GM23338 (cell line): Measurements from ENCODE around the gene BARX2. TPM values are rescaled to one million over a fixed set of nuclear protein-coding genes. Genes with fewer than 3 reads are reported as not detected.
A peak's percentile ranks its signal among the peaks of the same experiment; 100 is the strongest.

Experiments used
- ATAC-seq: fragments of 200-7000 bp; cut with Tn5 transposase; 3 replicates; pipeline ENCODE4 v1.9.1; 2020
- DNase-seq: peaks from one replicate; pipeline ENCODE4 v3.0.0-alpha.2; 2015; ENCODE audit warnings: low spot score
- H2AFZ ChIP-seq: fragments of 200-600 bp; sonication (generic); 2 replicates; pipeline ENCODE4 v1.8.0; 2016; ENCODE audit warnings: antibody characterized with exemption, mild to moderate bottlenecking, moderate library complexity
- H3F3A ChIP-seq: fragments of 200-600 bp; sonication (generic); replicated peaks from 2 replicates; pipeline ENCODE4 v1.8.0; 2017; ENCODE audit warnings: antibody characterized with exemption, mixed run types, low read depth
- H3K27ac ChIP-seq: fragments of 200-600 bp; sonication (generic); 2 replicates; pipeline ENCODE4 v1.6.1; 2016; ENCODE audit warnings: low read depth
- H3K27me3 ChIP-seq: fragments of 200-600 bp; sonication (generic); 2 replicates; pipeline ENCODE4 v1.8.0; 2016; ENCODE audit warnings: mild to moderate bottlenecking, mixed run types, moderate library complexity; ENCODE audit not compliant: insufficient read depth
- H3K36me3 ChIP-seq: fragments of 200-600 bp; sonication (generic); 2 replicates; pipeline ENCODE4 v1.8.0; 2016; ENCODE audit warnings: mild to moderate bottlenecking; ENCODE audit not compliant: insufficient read depth
- H3K4me1 ChIP-seq: fragments of 200-600 bp; sonication (generic); 2 replicates; pipeline ENCODE4 v1.8.0; 2016; ENCODE audit warnings: mild to moderate bottlenecking, moderate library complexity; ENCODE audit not compliant: insufficient read depth
- H3K4me2 ChIP-seq: fragments of 200-600 bp; sonication (generic); 2 replicates; pipeline ENCODE4 v1.7.1; 2017; ENCODE audit warnings: mixed run types
- H3K4me3 ChIP-seq: fragments of 200-600 bp; sonication (generic); 2 replicates; pipeline ENCODE4 v1.6.1; 2016; ENCODE audit warnings: mixed run types
- H3K79me2 ChIP-seq: fragments of 200-600 bp; sonication (generic); replicated peaks from 2 replicates; pipeline ENCODE4 v1.8.0; 2017; ENCODE audit warnings: mild to moderate bottlenecking; ENCODE audit not compliant: insufficient read depth
- H3K9me2 ChIP-seq: fragments of 200-600 bp; sonication (generic); 2 replicates; pipeline ENCODE4 v1.8.0; 2017; ENCODE audit not compliant: insufficient read depth
- H4K20me1 ChIP-seq: fragments of 200-600 bp; sonication (generic); replicated peaks from 2 replicates; pipeline ENCODE4 v1.8.0; 2017; ENCODE audit warnings: mild to moderate bottlenecking; ENCODE audit not compliant: insufficient read depth
- H3K27ac Mint-ChIP-seq: 2 replicates; pipeline ENCODE4 v1.8.0; 2020; ENCODE audit warnings: inconsistent platforms, mild to moderate bottlenecking, moderate library complexity, mixed read lengths
- H3K27me3 Mint-ChIP-seq: 3 replicates; pipeline ENCODE4 v1.8.0; 2022; ENCODE audit warnings: low read depth, mild to moderate bottlenecking, moderate library complexity, mixed read lengths, inconsistent platforms; ENCODE audit not compliant: insufficient read depth, poor library complexity
- H3K36me3 Mint-ChIP-seq: 3 replicates; pipeline ENCODE4 v1.8.0; 2021; ENCODE audit warnings: low read depth, mild to moderate bottlenecking, inconsistent platforms, moderate library complexity, mixed read lengths
- H3K4me1 Mint-ChIP-seq: 3 replicates; pipeline ENCODE4 v1.8.0; 2020; ENCODE audit warnings: mild to moderate bottlenecking, inconsistent platforms, mixed read lengths
- H3K4me3 Mint-ChIP-seq: 3 replicates; pipeline ENCODE4 v1.8.0; 2021; ENCODE audit warnings: moderate library complexity, mild to moderate bottlenecking, inconsistent platforms, mixed read lengths
- H3K9me3 Mint-ChIP-seq: 3 replicates; pipeline ENCODE4 v1.8.0; 2020; ENCODE audit warnings: moderate library complexity, mild to moderate bottlenecking, inconsistent platforms, mixed read lengths
- CTCF ChIP-seq, 2 experiments: fragments of 200-600 bp in 1 of 2; sonication (generic) in 1 of 2; conservative IDR thresholded peaks; 2 replicates each; pipeline versions ENCODE4 v1.5.1 to v1.6.1; 2016 to 2017; ENCODE audit warnings: antibody characterized with exemption in 2 of 2, low read depth in 2 of 2, mild to moderate bottlenecking in 2 of 2, moderate library complexity in 1 of 2
- EZH2 ChIP-seq: fragments of 200-600 bp; sonication (generic); IDR thresholded peaks from one replicate; pipeline ENCODE4 v1.8.0; 2017; ENCODE audit warnings: antibody characterized with exemption, mild to moderate bottlenecking, low read depth; ENCODE audit not compliant: unreplicated experiment
- EZH2phosphoT487 ChIP-seq: fragments of 200-600 bp; sonication (generic); IDR thresholded peaks from one replicate; pipeline ENCODE4 v1.8.1; 2018; ENCODE audit warnings: antibody characterized with exemption; ENCODE audit not compliant: unreplicated experiment
- JUNB ChIP-seq: IDR thresholded peaks from one replicate; pipeline ENCODE4 v1.6.1; 2016; ENCODE audit warnings: antibody characterized with exemption; ENCODE audit not compliant: unreplicated experiment
- NANOG ChIP-seq: IDR thresholded peaks from 2 replicates; pipeline ENCODE4 v1.6.1; 2016; ENCODE audit warnings: antibody characterized with exemption, borderline replicate concordance
- POLR2AphosphoS5 ChIP-seq: IDR thresholded peaks from 2 replicates; pipeline ENCODE4 v1.6.1; 2016; ENCODE audit warnings: antibody characterized with exemption, low read depth
- REST ChIP-seq: IDR thresholded peaks from one replicate; pipeline ENCODE4 v1.6.1; 2018; ENCODE audit warnings: antibody characterized with exemption; ENCODE audit not compliant: unreplicated experiment
- STAT1 ChIP-seq: IDR thresholded peaks from one replicate; pipeline ENCODE4 v1.6.1; 2016; ENCODE audit warnings: antibody characterized with exemption; ENCODE audit not compliant: unreplicated experiment
- ZNF114 ChIP-seq: fragments of 250-450 bp; sonication (Bioruptor Pico); IDR thresholded peaks from 2 replicates; pipeline ENCODE4 v1.5.0; 2020; ENCODE audit warnings: mild to moderate bottlenecking, moderate library complexity
- ZNF462 ChIP-seq: fragments of 250-450 bp; sonication (Bioruptor Pico); IDR thresholded peaks from 2 replicates; pipeline ENCODE4 v1.5.0; 2020; ENCODE audit warnings: mild to moderate bottlenecking, moderate library complexity
- polyA plus RNA-seq: library from polyadenylated mRNA; unstranded; fragments of >200 nt; fragmentation: Nextera tagmentation; extraction: Ambion mirVana; gene quantifications from 2 replicates; pipeline ENCODE4 v1.2.1, GENCODE V29; 2016
- total RNA-seq: library from RNA; depleted of rRNA; stranded (reverse); fragments of >200 nt; shearing (Covaris generic); gene quantifications from 2 replicates; pipeline ENCODE4 v1.2.3, GENCODE V29; 2014

Gene BARX2
- total and polyA plus RNA-seq, 2 experiments from 2014 or later, result not detected

- no peaks in the 10 kb centered on the region for H3K27me3 ChIP-seq
- no peaks in the 10 kb centered on the region for H4K20me1 ChIP-seq
- Mint-ChIP-seq H3K9me3 (peaks cover 11% of the 10 kb centered on the region; the same call in 2 of the 3 replicates), H3K27ac (no peak overlapping the region), H3K36me3 (no peaks in the 10 kb centered on the region), H3K4me3 (no peak overlapping the region), H3K4me1 (no peaks in the 10 kb centered on the region), H3K27me3 (peaks cover 3% of the 10 kb centered on the region)
- no peaks in the 10 kb centered on the region for H3K4me1 ChIP-seq
- no peaks in the 10 kb centered on the region for H3K79me2 ChIP-seq
- no peaks in the 10 kb centered on the region; the same call in 1 of the 2 replicates for H3K9me2 ChIP-seq
- peak overlapping the region; percentile 69 for H2AFZ ChIP-seq
- no peaks in the 10 kb centered on the region for H3F3A ChIP-seq
- no peaks in the 10 kb centered on the region for H3K36me3 ChIP-seq
- H3K27ac ChIP-seq, result no peak overlapping the region
- H3K4me3 ChIP-seq, result no peak overlapping the region
- H3K4me2 ChIP-seq, result no peak overlapping the region
- TF ChIP-seq REST (no peak), NANOG (no peak), ZNF114 (CRISPR knock-in tag) (no peak), EZH2phosphoT487 (no peak), POLR2AphosphoS5 (no peak), CTCF (conservative IDR thresholded peaks at IDR 0.05; ENCODE audit: low read depth in 2 of 2) (no peak), ZNF462 (CRISPR knock-in tag) (no peak), JUNB (no peak), EZH2 (no peak), STAT1 (no peak)
- DNase-seq (peak; percentile 20), ATAC-seq (no peak; the same call in 2 of the 3 replicates)
These were observed 20.2 kb downstream of the BARX2 start for GRCh38 chr11:129395883-129396282.
